Thyroid gland (tissue), 4 donors: Measurements from ENCODE around the gene H2AZ2. TPM values are rescaled to one million over a fixed set of nuclear protein-coding genes. Genes with fewer than 3 reads are reported as not detected.
"Not testable (repeated sequence)": the region's sequence is repeated elsewhere in the genome, so short reads cannot be mapped to it uniquely, and the experiment has no call there.

Experiments
- DNase-seq, 2 donors: peaks; one replicate each; pipeline ENCODE4 v3.0.0-alpha.2; 2019
- H3K27ac ChIP-seq, 3 donors: fragments of 200-600 bp; sonication (generic); 1 replicate in 2 of 3; 2 replicates in 1 of 3; pipeline ENCODE4 v1.5.1; 2016 to 2019; ENCODE audit warnings: mild to moderate bottlenecking in 1 of 3, moderate library complexity in 1 of 3
- H3K27me3 ChIP-seq: fragments of 200-600 bp; sonication (generic); one replicate; pipeline ENCODE4 v1.5.1; 2019
- H3K36me3 ChIP-seq, 2 donors: fragments of 200-600 bp; sonication (generic); one replicate each; pipeline ENCODE4 v1.5.1; 2016 to 2019
- H3K4me1 ChIP-seq, 2 donors: fragments of 200-600 bp; sonication (generic); one replicate each; pipeline ENCODE4 v1.5.1; 2017 to 2019
- H3K4me3 ChIP-seq, 3 donors: fragments of 200-600 bp; sonication (generic); replicated peaks in 1 of 3; 1 replicate in 2 of 3; 2 replicates in 1 of 3; pipeline ENCODE4 v1.5.1; 2016; ENCODE audit warnings: mild to moderate bottlenecking in 1 of 3
- H3K9me3 ChIP-seq: fragments of 200-600 bp; sonication (generic); one replicate; pipeline ENCODE4 v1.5.1; 2017
- CTCF ChIP-seq, 6 experiments: fragments of 200-600 bp in 3 of 6; fragments of 450-650 bp in 3 of 6; sonication (generic) in 3 of 6; IDR thresholded peaks; one replicate each; pipeline ENCODE4 v1.5.1; 2016 to 2019; ENCODE audit warnings: antibody characterized with exemption in 6 of 6, mild to moderate bottlenecking in 2 of 6, inconsistent platforms in 1 of 6, moderate library complexity in 1 of 6
- POLR2A ChIP-seq, 2 donors: fragments of 450-650 bp; IDR thresholded peaks; one replicate each; pipeline ENCODE4 v1.6.1; 2017; ENCODE audit warnings: antibody characterized with exemption in 2 of 2, mild to moderate bottlenecking in 2 of 2, moderate library complexity in 1 of 2
- WGBS, 2 donors: methylation state at CpG; one replicate each; pipeline ENCODE4 v1.1.5; 2017; 5-methylcytosine and 5-hydroxymethylcytosine counted together
- intact Hi-C: fragments of 100-400 bp; cut with DNase I; formaldehyde crosslinking; loops from one replicate; pipeline ENCODE4 v1.15.1; 2023
- total RNA-seq, 4 donors: library from RNA; depleted of rRNA; stranded (reverse); fragments of >200 nt; gene quantifications; one replicate each; pipeline ENCODE4 v1.2.3, GENCODE V29; 2016

H2AZ2 gene
- total RNA-seq, 4 donors from 2014 or later: 126 to 198 (median 144) TPM

- H3K27ac ChIP-seq: peak overlapping the region; percentile 81 to 91 (median 89)
- H3K4me3 ChIP-seq: peak overlapping the region; percentile 25 to 48 (median 43)
- no peak for DNase-seq
- TF ChIP-seq CTCF (IDR thresholded peaks at IDR 0.05) (no peak), POLR2A (IDR thresholded peaks at IDR 0.05) (no peak)
- peaks cover 11 to 12% of the 10 kb centered on the region in 2 donors for H3K4me1 ChIP-seq
- no peaks in the 10 kb centered on the region for H3K9me3 ChIP-seq
- 1% methylated on average over 12 of the region's 12 CpGs for WGBS, 2 donors
- no peaks in the 10 kb centered on the region for H3K36me3 ChIP-seq
- H3K27me3 ChIP-seq: no peaks in the 10 kb centered on the region
- intact Hi-C loops: no loop called here
These were observed 925 bp downstream of the H2AZ2 start for GRCh38 chr7:44846816-44847508.

DNA sequence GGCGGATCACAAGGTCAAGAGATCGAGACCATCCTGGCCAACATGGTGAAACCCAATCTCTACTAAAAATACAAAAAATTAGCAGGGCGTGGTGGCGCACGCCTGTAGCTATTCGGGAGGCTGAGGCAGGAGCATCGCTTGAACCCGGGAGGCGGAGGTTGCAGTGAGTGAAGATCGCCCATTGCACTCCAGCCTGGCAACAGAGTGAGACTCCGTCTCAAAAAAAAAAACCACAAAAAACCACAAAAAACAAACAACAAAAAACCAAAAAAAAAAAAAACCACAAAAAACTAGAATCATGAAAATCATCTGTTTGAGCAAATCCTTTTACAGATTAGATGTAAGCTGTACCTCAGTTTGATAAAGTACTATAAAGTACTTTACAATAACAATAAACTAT, 1.5 kb downstream of the H2AZ2 start:
- H3K27me3 ChIP-seq, H3K9me3 ChIP-seq, intact Hi-C loops, H3K36me3 ChIP-seq, DNase-seq: not testable (repeated sequence)
- peak overlapping the region in 1 of 3 donors; percentile 48 for H3K4me3 ChIP-seq
- WGBS, 2 donors: 59 to 62% methylated on average over 11 of the region's 11 CpGs
- peak overlapping the region in 2 of 3 donors; percentile 89 to 91 for H3K27ac ChIP-seq
- H3K4me1 ChIP-seq: peaks cover 11 to 12% of the 10 kb centered on the region in 2 donors

DNA sequence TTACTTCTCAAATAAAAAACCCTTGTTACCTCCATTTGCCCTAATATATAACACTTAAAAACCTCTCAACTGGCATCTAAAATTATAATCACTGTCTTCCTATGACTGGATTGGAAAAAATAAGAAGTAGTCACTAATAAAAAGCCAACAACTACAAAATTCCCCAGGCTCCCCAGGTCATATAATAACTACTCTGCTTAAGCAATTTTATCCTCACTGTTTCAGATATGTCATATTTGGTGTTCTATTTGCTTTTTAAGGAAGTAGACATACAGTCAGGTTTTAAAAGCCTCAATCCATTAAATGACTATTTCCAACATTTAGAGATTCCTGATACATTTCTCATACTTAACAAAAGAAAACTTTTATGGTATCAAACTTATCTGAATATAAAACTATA, 2.4 kb downstream of the H2AZ2 start:
- H3K4me1 ChIP-seq: peaks cover 11 to 12% of the 10 kb centered on the region in 2 donors
- peaks cover 0 to 3% of the 10 kb centered on the region in 2 donors for H3K36me3 ChIP-seq
- H3K27me3 ChIP-seq: no peaks in the 10 kb centered on the region
- no peak for DNase-seq
- no peaks in the 10 kb centered on the region for H3K9me3 ChIP-seq
- TF ChIP-seq CTCF (IDR thresholded peaks at IDR 0.05) (no peak), POLR2A (IDR thresholded peaks at IDR 0.05) (no peak)
- intact Hi-C loops: no loop called here
- no peak overlapping the region for H3K4me3 ChIP-seq
- H3K27ac ChIP-seq: no peak overlapping the region

DNA sequence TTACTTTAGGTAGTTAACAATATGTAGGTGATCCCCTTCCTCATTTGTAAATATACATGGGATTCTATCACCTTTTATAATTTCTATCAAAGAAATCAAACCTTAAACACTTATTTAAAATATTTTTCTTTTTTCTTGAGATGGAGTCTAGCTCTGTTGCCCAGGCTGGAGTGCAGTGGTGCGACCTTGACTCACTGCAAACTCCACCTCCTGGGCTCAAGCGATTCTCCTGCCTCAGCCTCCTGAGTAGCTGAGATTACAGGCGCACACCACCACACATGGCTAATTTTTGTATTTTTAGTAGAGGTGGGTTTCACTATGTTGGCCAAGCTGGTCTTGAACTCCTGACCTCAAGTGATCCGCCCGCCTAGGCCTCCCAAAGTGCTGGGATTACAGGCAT, 4.4 kb downstream of the H2AZ2 start:
- 97 to 98% methylated on average over 5 of the region's 5 CpGs for WGBS, 2 donors
- Histone ChIP-seq H3K4me1 (peaks cover 7 to 11% of the 10 kb centered on the region in 2 donors), H3K36me3 (peaks cover 0 to 15% of the 10 kb centered on the region in 2 donors)
- DNase-seq, H3K9me3 ChIP-seq, H3K27ac ChIP-seq, H3K4me3 ChIP-seq, intact Hi-C loops, H3K27me3 ChIP-seq: not testable (repeated sequence)

DNA sequence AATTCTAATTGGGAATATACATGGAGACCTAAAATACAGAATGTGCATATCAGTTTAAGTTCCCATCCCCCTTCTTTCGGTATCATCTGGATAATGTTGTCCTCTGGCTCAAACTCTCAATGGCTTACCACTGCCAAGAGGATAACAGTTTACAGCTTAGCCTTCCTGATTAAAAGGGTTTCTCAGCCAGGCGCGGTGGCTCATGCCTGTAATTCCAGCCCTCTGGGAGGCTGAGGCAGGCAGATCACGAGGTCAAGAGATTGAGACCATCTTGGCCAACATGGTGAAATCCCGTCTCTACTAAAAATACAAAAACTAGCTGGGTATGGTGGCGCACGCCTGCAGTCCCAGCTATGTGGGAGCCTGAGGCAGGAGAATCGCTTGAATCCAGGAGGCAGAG, 5.2 kb downstream of the H2AZ2 start:
- H3K4me1 ChIP-seq: peaks cover 7 to 11% of the 10 kb centered on the region in 2 donors
- H3K27ac ChIP-seq, DNase-seq, H3K9me3 ChIP-seq, intact Hi-C loops, H3K27me3 ChIP-seq, H3K4me3 ChIP-seq: not testable (repeated sequence)
- peaks cover 0 to 15% of the 10 kb centered on the region in 2 donors for H3K36me3 ChIP-seq
- WGBS, 2 donors: 91 to 92% methylated on average over 8 of the region's 8 CpGs

- H3K27me3 ChIP-seq: no peaks in the 10 kb centered on the region
- no peak for TF ChIP-seq CTCF (IDR thresholded peaks at IDR 0.05)
- no peak for TF ChIP-seq POLR2A (IDR thresholded peaks at IDR 0.05)
- H3K27ac ChIP-seq: no peak overlapping the region
- intact Hi-C loops: no loop called here
- H3K4me1 ChIP-seq: no peaks in the 10 kb centered on the region
- H3K9me3 ChIP-seq: no peaks in the 10 kb centered on the region
- peaks cover 13 to 32% of the 10 kb centered on the region in 2 donors for H3K36me3 ChIP-seq
- 63 to 73% methylated on average over 2 of the region's 2 CpGs for WGBS, 2 donors
- no peak overlapping the region for H3K4me3 ChIP-seq
- DNase-seq: no peak
These were observed 9.1 kb downstream of the H2AZ2 start for GRCh38 chr7:44838751-44839150.
